HEK293 (cell line): ENCODE results near the gene PHF12.

Experiments used
- CTCF ChIA-PET: fragments of 350-600 bp; formaldehyde crosslinking; extraction: SDS; loops from one replicate; lab custom pipeline; 2021; ENCODE audit warnings: antibody characterized with exemption; lab: Yijun Ruan, JAX
- POLR2A ChIA-PET: fragments of 300-600 bp; formaldehyde crosslinking; extraction: SDS; loops from one replicate; lab custom pipeline; 2020; ENCODE audit warnings: antibody characterized with exemption, inconsistent platforms; lab: Yijun Ruan, JAX
- H3K27ac ChIP-seq: fragments of 200-500 bp; sonication (Bioruptor generic); 2 replicates; pipeline ENCODE4 v1.5.1; 2014; ENCODE audit warnings: low read depth, low read length, control low read depth, inconsistent platforms; ENCODE audit errors: extremely low read depth
- H3K36me3 ChIP-seq, 2 experiments: fragments of 200-500 bp in 1 of 2; sonication (Bioruptor generic) in 1 of 2; 1 replicate in 1 of 2; 2 replicates in 1 of 2; pipeline ENCODE4 v1.5.1; 2014 to 2017; ENCODE audit warnings: inconsistent platforms in 2 of 2, low read length in 2 of 2; ENCODE audit not compliant: control insufficient read depth in 2 of 2, insufficient read depth in 1 of 2
- H3K4me1 ChIP-seq: fragments of 200-500 bp; sonication (Bioruptor generic); 2 replicates; pipeline ENCODE4 v1.5.1; 2014; ENCODE audit warnings: mild to moderate bottlenecking, low read length, inconsistent platforms; ENCODE audit not compliant: control insufficient read depth, insufficient read depth
- H3K4me3 ChIP-seq: 2 replicates; pipeline ENCODE4 v1.5.1; 2011; ENCODE audit warnings: low read depth, mild to moderate bottlenecking, control low read depth, low read length, moderate library complexity
- H3K9me3 ChIP-seq: fragments of 200-500 bp; sonication (Bioruptor generic); 2 replicates; pipeline ENCODE4 v1.5.1; 2014; ENCODE audit warnings: low read depth, low read length, inconsistent platforms; ENCODE audit not compliant: control insufficient read depth, insufficient read depth
- GLIS2 ChIP-seq: fragments of 450-650 bp; formaldehyde crosslinking; IDR thresholded peaks from 2 replicates; pipeline ENCODE4 v1.5.1; 2016; ENCODE audit warnings: missing biosample characterization, missing genetic modification characterization
- MEIS1 ChIP-seq: sonication (generic); formaldehyde crosslinking; IDR thresholded peaks from 2 replicates; pipeline ENCODE4 v1.8.1; 2022; ENCODE audit warnings: missing genetic modification reagents, mild to moderate bottlenecking, borderline replicate concordance
- SP3 ChIP-seq: fragments of 450-650 bp; formaldehyde crosslinking; IDR thresholded peaks from 2 replicates; pipeline ENCODE4 v1.5.1; 2016; ENCODE audit warnings: missing biosample characterization, missing genetic modification characterization
- ZBTB20 ChIP-seq: fragments of 450-650 bp; formaldehyde crosslinking; IDR thresholded peaks from 2 replicates; pipeline ENCODE4 v1.5.1; 2016; ENCODE audit warnings: missing biosample characterization, missing genetic modification characterization
- ZFP37 ChIP-seq: fragments of 450-650 bp; formaldehyde crosslinking; IDR thresholded peaks from 2 replicates; pipeline ENCODE4 v1.5.1; 2016; ENCODE audit warnings: missing biosample characterization, missing genetic modification characterization
- ZNF133 ChIP-seq: fragments of 450-650 bp; formaldehyde crosslinking; IDR thresholded peaks from 2 replicates; pipeline ENCODE4 v1.5.1; 2016; ENCODE audit warnings: missing biosample characterization, missing genetic modification characterization
- ZNF2 ChIP-seq: fragments of 450-650 bp; formaldehyde crosslinking; IDR thresholded peaks from 2 replicates; pipeline ENCODE4 v1.5.1; 2016; ENCODE audit warnings: missing biosample characterization, missing genetic modification characterization
- ZNF350 ChIP-seq: fragments of 450-650 bp; formaldehyde crosslinking; IDR thresholded peaks from 2 replicates; pipeline ENCODE4 v1.5.0; 2017; ENCODE audit warnings: missing biosample characterization, mild to moderate bottlenecking, missing genetic modification characterization
- ZNF354C ChIP-seq: fragments of 450-650 bp; formaldehyde crosslinking; IDR thresholded peaks from 2 replicates; pipeline ENCODE4 v1.5.1; 2016; ENCODE audit warnings: missing biosample characterization, missing genetic modification characterization, low read depth, borderline replicate concordance
- ZNF48 ChIP-seq: fragments of 450-650 bp; formaldehyde crosslinking; IDR thresholded peaks from 2 replicates; pipeline ENCODE4 v1.5.1; 2016; ENCODE audit warnings: missing biosample characterization, missing genetic modification characterization
- ZNF555 ChIP-seq: fragments of 450-650 bp; formaldehyde crosslinking; conservative IDR thresholded peaks from 2 replicates; pipeline ENCODE4 v1.5.1; 2017; ENCODE audit warnings: missing biosample characterization, mild to moderate bottlenecking, missing genetic modification characterization, inconsistent platforms
- ZNF558 ChIP-seq: fragments of 450-650 bp; formaldehyde crosslinking; IDR thresholded peaks from 2 replicates; pipeline ENCODE4 v1.5.1; 2016; ENCODE audit warnings: missing biosample characterization, missing genetic modification characterization
- ZNF624 ChIP-seq: fragments of 450-650 bp; formaldehyde crosslinking; IDR thresholded peaks from 2 replicates; pipeline ENCODE4 v1.5.1; 2017; ENCODE audit warnings: missing biosample characterization, missing genetic modification characterization
- ZNF792 ChIP-seq: fragments of 450-650 bp; formaldehyde crosslinking; IDR thresholded peaks from 2 replicates; pipeline ENCODE4 v1.5.1; 2016; ENCODE audit warnings: missing biosample characterization, missing genetic modification characterization
- ZXDB ChIP-seq: fragments of 450-650 bp; formaldehyde crosslinking; IDR thresholded peaks from 2 replicates; pipeline ENCODE4 v1.5.1; 2016; ENCODE audit warnings: missing biosample characterization, missing genetic modification characterization
- TF ChIP-seq, protein P1 (sequence below): fragments of 450-650 bp; formaldehyde crosslinking; IDR thresholded peaks from 2 replicates; pipeline ENCODE4 v1.5.1; 2016; ENCODE audit warnings: missing biosample characterization, missing genetic modification characterization
- TF ChIP-seq, protein P2 (sequence below): fragments of 450-650 bp; formaldehyde crosslinking; IDR thresholded peaks from 2 replicates; pipeline ENCODE4 v1.5.1; 2016; ENCODE audit warnings: missing biosample characterization, missing genetic modification characterization
- TF ChIP-seq, protein P3 (sequence below): fragments of 450-650 bp; formaldehyde crosslinking; IDR thresholded peaks from 2 replicates; pipeline ENCODE4 v1.5.1; 2016; ENCODE audit warnings: missing biosample characterization, missing genetic modification characterization, low read depth
- TF ChIP-seq, protein P4 (sequence below): fragments of 450-650 bp; formaldehyde crosslinking; conservative IDR thresholded peaks from 2 replicates; pipeline ENCODE4 v1.5.1; 2016; ENCODE audit warnings: low read depth, missing biosample characterization, missing genetic modification characterization
- TF ChIP-seq, protein P5 (sequence below): fragments of 450-650 bp; formaldehyde crosslinking; IDR thresholded peaks from 2 replicates; pipeline ENCODE4 v1.5.1; 2017; ENCODE audit warnings: missing biosample characterization, missing genetic modification characterization
- TF ChIP-seq, protein P6 (sequence below): IDR thresholded peaks from 2 replicates; pipeline ENCODE4 v1.6.1; 2011; ENCODE audit warnings: mild to moderate bottlenecking, low read depth, low read length, borderline replicate concordance
- TF ChIP-seq, protein P7 (sequence below): fragments of 450-650 bp; formaldehyde crosslinking; IDR thresholded peaks from 2 replicates; pipeline ENCODE4 v1.5.1; 2017; ENCODE audit warnings: missing biosample characterization, missing genetic modification characterization

Gene PHF12

DNA sequence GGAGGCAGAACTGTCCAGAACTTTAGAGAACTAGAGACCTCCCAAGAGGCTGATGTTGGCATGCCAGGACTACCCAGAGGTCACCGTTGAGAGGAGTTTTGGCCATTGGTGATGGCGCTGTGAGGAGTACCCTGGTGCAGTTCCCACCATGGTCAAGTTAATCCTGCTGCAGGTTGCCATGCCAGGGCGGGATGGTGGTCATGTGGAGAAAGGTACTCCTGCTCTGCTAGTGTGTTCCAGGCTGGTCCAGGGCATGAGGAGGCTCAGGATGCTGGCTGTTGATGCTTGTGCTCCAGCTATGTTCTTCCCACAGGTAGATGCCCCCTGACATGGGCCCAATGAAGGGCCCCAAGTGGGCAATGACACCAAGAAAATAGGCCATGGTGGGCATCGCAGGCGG lies 4.1 kb upstream of the PHF12 start:
- CTCF ChIA-PET, result interaction anchor here (0.5 to 18.9 kb wide), 8 partner anchors 9 to 310 kb away, joined by 3 to 680 read pairs (median 5); partner anchors contain the start of genes BLTP2 and TLCD1
- TF ChIP-seq ZNF555 (no peak), ZNF48 (tag by site-specific recombination) (no peak), ZNF2 (tag by site-specific recombination) (no peak), MEIS1 (CRISPR knock-in tag) (no peak), GLIS2 (tag by site-specific recombination) (no peak), ZNF792 (tag by site-specific recombination) (no peak), ZBTB20 (tag by site-specific recombination) (no peak)
- TF ChIP-seq, protein P1, sequence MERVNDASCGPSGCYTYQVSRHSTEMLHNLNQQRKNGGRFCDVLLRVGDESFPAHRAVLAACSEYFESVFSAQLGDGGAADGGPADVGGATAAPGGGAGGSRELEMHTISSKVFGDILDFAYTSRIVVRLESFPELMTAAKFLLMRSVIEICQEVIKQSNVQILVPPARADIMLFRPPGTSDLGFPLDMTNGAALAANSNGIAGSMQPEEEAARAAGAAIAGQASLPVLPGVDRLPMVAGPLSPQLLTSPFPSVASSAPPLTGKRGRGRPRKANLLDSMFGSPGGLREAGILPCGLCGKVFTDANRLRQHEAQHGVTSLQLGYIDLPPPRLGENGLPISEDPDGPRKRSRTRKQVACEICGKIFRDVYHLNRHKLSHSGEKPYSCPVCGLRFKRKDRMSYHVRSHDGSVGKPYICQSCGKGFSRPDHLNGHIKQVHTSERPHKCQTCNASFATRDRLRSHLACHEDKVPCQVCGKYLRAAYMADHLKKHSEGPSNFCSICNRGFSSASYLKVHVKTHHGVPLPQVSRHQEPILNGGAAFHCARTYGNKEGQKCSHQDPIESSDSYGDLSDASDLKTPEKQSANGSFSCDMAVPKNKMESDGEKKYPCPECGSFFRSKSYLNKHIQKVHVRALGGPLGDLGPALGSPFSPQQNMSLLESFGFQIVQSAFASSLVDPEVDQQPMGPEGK, result no peak
- TF ChIP-seq, protein P2, sequence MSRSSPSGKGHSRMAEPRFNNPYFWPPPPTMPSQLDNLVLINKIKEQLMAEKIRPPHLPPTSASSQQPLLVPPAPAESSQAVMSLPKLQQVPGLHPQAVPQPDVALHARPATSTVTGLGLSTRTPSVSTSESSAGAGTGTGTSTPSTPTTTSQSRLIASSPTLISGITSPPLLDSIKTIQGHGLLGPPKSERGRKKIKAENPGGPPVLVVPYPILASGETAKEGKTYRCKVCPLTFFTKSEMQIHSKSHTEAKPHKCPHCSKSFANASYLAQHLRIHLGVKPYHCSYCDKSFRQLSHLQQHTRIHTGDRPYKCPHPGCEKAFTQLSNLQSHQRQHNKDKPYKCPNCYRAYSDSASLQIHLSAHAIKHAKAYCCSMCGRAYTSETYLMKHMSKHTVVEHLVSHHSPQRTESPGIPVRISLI (tag by site-specific recombination), result no peak
- TF ChIP-seq, protein P3, sequence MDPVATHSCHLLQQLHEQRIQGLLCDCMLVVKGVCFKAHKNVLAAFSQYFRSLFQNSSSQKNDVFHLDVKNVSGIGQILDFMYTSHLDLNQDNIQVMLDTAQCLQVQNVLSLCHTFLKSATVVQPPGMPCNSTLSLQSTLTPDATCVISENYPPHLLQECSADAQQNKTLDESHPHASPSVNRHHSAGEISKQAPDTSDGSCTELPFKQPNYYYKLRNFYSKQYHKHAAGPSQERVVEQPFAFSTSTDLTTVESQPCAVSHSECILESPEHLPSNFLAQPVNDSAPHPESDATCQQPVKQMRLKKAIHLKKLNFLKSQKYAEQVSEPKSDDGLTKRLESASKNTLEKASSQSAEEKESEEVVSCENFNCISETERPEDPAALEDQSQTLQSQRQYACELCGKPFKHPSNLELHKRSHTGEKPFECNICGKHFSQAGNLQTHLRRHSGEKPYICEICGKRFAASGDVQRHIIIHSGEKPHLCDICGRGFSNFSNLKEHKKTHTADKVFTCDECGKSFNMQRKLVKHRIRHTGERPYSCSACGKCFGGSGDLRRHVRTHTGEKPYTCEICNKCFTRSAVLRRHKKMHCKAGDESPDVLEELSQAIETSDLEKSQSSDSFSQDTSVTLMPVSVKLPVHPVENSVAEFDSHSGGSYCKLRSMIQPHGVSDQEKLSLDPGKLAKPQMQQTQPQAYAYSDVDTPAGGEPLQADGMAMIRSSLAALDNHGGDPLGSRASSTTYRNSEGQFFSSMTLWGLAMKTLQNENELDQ (tag by site-specific recombination), result no peak
- TF ChIP-seq, protein P4, sequence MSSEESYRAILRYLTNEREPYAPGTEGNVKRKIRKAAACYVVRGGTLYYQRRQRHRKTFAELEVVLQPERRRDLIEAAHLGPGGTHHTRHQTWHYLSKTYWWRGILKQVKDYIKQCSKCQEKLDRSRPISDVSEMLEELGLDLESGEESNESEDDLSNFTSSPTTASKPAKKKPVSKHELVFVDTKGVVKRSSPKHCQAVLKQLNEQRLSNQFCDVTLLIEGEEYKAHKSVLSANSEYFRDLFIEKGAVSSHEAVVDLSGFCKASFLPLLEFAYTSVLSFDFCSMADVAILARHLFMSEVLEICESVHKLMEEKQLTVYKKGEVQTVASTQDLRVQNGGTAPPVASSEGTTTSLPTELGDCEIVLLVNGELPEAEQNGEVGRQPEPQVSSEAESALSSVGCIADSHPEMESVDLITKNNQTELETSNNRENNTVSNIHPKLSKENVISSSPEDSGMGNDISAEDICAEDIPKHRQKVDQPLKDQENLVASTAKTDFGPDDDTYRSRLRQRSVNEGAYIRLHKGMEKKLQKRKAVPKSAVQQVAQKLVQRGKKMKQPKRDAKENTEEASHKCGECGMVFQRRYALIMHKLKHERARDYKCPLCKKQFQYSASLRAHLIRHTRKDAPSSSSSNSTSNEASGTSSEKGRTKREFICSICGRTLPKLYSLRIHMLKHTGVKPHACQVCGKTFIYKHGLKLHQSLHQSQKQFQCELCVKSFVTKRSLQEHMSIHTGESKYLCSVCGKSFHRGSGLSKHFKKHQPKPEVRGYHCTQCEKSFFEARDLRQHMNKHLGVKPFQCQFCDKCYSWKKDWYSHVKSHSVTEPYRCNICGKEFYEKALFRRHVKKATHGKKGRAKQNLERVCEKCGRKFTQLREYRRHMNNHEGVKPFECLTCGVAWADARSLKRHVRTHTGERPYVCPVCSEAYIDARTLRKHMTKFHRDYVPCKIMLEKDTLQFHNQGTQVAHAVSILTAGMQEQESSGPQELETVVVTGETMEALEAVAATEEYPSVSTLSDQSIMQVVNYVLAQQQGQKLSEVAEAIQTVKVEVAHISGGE, result no peak
- Histone ChIP-seq H3K9me3 (no peaks in the 10 kb centered on the region), H3K36me3 (no peaks in the 10 kb centered on the region), H3K4me1 (no peaks in the 10 kb centered on the region), H3K27ac (no peak overlapping the region), H3K4me3 (no peak overlapping the region)
- POLR2A ChIA-PET, result interaction anchor here (0.6 kb wide), 1 partner anchor 245 kb away, joined by 8 read pairs; no protein-coding TSS in a partner anchor

DNA sequence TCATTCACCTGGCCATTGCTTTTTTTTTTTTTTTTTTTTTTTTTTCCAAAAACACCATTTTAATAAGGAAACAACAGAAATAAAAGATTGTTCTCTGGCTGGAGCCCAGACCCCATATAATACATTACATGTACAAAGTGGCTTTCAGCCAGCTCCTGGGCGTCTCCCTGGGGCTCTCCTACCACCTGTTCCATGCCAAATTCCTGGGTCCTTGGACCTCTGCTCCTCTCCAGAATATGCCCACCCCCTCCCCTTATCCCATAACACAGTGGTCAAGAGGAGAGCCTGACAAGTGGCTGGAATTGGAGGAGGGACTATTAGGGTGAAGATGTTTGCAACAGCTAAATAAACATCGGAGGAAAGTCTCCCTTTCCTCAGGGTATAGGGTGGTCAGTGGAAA lies 3.6 kb upstream of the PHF12 start:
- Histone ChIP-seq H3K27ac (no peak overlapping the region), H3K9me3 (no peaks in the 10 kb centered on the region), H3K36me3 (no peaks in the 10 kb centered on the region), H3K4me1 (no peaks in the 10 kb centered on the region), H3K4me3 (no peak overlapping the region)
- ChIA-PET POLR2A (no interaction called here), CTCF (interaction anchor here (0.5 to 18.9 kb wide), 7 partner anchors 9 to 310 kb away, joined by 3 to 680 read pairs (median 5); partner anchors contain the start of genes BLTP2 and TLCD1)
- TF ChIP-seq ZNF624 (tag by site-specific recombination) (no peak), SP3 (tag by site-specific recombination) (no peak), ZNF354C (tag by site-specific recombination) (no peak), ZXDB (tag by site-specific recombination) (no peak), ZNF558 (tag by site-specific recombination) (no peak), ZNF133 (no peak), ZBTB20 (tag by site-specific recombination) (no peak), ZFP37 (no peak), ZNF350 (no peak)
- TF ChIP-seq, protein P5, sequence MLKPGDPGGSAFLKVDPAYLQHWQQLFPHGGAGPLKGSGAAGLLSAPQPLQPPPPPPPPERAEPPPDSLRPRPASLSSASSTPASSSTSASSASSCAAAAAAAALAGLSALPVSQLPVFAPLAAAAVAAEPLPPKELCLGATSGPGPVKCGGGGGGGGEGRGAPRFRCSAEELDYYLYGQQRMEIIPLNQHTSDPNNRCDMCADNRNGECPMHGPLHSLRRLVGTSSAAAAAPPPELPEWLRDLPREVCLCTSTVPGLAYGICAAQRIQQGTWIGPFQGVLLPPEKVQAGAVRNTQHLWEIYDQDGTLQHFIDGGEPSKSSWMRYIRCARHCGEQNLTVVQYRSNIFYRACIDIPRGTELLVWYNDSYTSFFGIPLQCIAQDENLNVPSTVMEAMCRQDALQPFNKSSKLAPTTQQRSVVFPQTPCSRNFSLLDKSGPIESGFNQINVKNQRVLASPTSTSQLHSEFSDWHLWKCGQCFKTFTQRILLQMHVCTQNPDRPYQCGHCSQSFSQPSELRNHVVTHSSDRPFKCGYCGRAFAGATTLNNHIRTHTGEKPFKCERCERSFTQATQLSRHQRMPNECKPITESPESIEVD (tag by site-specific recombination), result no peak
- TF ChIP-seq, protein P6, sequence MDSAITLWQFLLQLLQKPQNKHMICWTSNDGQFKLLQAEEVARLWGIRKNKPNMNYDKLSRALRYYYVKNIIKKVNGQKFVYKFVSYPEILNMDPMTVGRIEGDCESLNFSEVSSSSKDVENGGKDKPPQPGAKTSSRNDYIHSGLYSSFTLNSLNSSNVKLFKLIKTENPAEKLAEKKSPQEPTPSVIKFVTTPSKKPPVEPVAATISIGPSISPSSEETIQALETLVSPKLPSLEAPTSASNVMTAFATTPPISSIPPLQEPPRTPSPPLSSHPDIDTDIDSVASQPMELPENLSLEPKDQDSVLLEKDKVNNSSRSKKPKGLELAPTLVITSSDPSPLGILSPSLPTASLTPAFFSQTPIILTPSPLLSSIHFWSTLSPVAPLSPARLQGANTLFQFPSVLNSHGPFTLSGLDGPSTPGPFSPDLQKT, result no peak
- TF ChIP-seq, protein P7, sequence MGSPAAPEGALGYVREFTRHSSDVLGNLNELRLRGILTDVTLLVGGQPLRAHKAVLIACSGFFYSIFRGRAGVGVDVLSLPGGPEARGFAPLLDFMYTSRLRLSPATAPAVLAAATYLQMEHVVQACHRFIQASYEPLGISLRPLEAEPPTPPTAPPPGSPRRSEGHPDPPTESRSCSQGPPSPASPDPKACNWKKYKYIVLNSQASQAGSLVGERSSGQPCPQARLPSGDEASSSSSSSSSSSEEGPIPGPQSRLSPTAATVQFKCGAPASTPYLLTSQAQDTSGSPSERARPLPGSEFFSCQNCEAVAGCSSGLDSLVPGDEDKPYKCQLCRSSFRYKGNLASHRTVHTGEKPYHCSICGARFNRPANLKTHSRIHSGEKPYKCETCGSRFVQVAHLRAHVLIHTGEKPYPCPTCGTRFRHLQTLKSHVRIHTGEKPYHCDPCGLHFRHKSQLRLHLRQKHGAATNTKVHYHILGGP (tag by site-specific recombination), result no peak
